CD4-positive, CD25-positive, alpha-beta regulatory T cell (primary cell): Measurements from ENCODE around the gene C14orf132. TPM values are rescaled to one million over a fixed set of nuclear protein-coding genes. Genes with fewer than 3 reads are reported as not detected.

ENCODE experiments used
- ATAC-seq, 2 donors: fragments of 150-1000 bp; cut with Tn5 transposase; one replicate each; pipeline ENCODE4 v1.10.0; 2021; ENCODE audit warnings: low read depth in 2 of 2, moderate number of reproducible peaks in 2 of 2, moderate library complexity in 1 of 2
- DNase-seq, 3 donors: peaks; one replicate each; pipeline versions ENCODE4 v3.0.0 to v3.0.0-alpha.2; 2012 to 2022; ENCODE audit warnings: mixed read lengths in 1 of 3
- H3K27ac ChIP-seq: one replicate; pipeline ENCODE4 v1.7.0; 2013; ENCODE audit warnings: mild to moderate bottlenecking, low read length; ENCODE audit not compliant: insufficient read depth, poor library complexity, severe bottlenecking
- H3K27me3 ChIP-seq: one replicate; pipeline ENCODE4 v1.7.0; 2013; ENCODE audit warnings: low read length; ENCODE audit not compliant: control insufficient read depth, insufficient read depth
- H3K36me3 ChIP-seq: one replicate; pipeline ENCODE4 v1.7.0; 2013; ENCODE audit warnings: mild to moderate bottlenecking, low read length, moderate library complexity; ENCODE audit not compliant: control insufficient read depth, insufficient read depth
- H3K4me1 ChIP-seq: 2 replicates; pipeline ENCODE4 v1.7.0; 2013; ENCODE audit warnings: mild to moderate bottlenecking, low read length; ENCODE audit not compliant: insufficient read depth, control insufficient read depth, poor library complexity, severe bottlenecking
- H3K4me3 ChIP-seq: one replicate; pipeline ENCODE4 v1.7.0; 2013; ENCODE audit warnings: low read depth, mild to moderate bottlenecking, low read length, moderate library complexity
- H3K9me3 ChIP-seq, 2 experiments: 1 replicate in 1 of 2; 2 replicates in 1 of 2; pipeline ENCODE4 v1.7.0; 2013; ENCODE audit warnings: low read length in 2 of 2, mild to moderate bottlenecking in 1 of 2, moderate library complexity in 1 of 2; ENCODE audit not compliant: control insufficient read depth in 2 of 2
- H3K27ac Mint-ChIP-seq, 3 donors: one replicate each; pipeline ENCODE4 v1.8.0; 2020 to 2022; ENCODE audit warnings: mild to moderate bottlenecking in 3 of 3, mixed read lengths in 3 of 3, moderate library complexity in 2 of 3
- H3K27me3 Mint-ChIP-seq: one replicate; pipeline ENCODE4 v1.8.0; 2022; ENCODE audit warnings: mild to moderate bottlenecking, mixed read lengths
- H3K36me3 Mint-ChIP-seq: one replicate; pipeline ENCODE4 v1.8.0; 2020; ENCODE audit warnings: mixed read lengths
- H3K4me1 Mint-ChIP-seq, 4 donors: one replicate each; pipeline ENCODE4 v1.8.0; 2020 to 2022; ENCODE audit warnings: mixed read lengths in 4 of 4, mild to moderate bottlenecking in 1 of 4
- H3K4me3 Mint-ChIP-seq, 4 donors: one replicate each; pipeline ENCODE4 v1.8.0; 2020 to 2022; ENCODE audit warnings: mild to moderate bottlenecking in 4 of 4, mixed read lengths in 4 of 4, moderate library complexity in 3 of 4
- H3K9me3 Mint-ChIP-seq, 7 donors: one replicate each; pipeline ENCODE4 v1.8.0; 2020 to 2022; ENCODE audit warnings: mixed read lengths in 7 of 7, mild to moderate bottlenecking in 3 of 7, moderate library complexity in 2 of 7
- polyA plus RNA-seq, 4 donors: library from polyadenylated mRNA; unstranded; fragments of 300-500 nt; fragmentation: Illumina TruSeq; gene quantifications; one replicate each; pipeline ENCODE4 v1.2.3, GENCODE V29; 2021
- total RNA-seq: library from RNA; stranded (reverse); gene quantifications from one replicate; pipeline ENCODE4 v1.2.3, GENCODE V29; 2022

The C14orf132 gene
- total and polyA plus RNA-seq, 5 donors from 2014 or later: 0.20 to 1.2 (median 0.30) TPM; not detected in 1

DNA sequence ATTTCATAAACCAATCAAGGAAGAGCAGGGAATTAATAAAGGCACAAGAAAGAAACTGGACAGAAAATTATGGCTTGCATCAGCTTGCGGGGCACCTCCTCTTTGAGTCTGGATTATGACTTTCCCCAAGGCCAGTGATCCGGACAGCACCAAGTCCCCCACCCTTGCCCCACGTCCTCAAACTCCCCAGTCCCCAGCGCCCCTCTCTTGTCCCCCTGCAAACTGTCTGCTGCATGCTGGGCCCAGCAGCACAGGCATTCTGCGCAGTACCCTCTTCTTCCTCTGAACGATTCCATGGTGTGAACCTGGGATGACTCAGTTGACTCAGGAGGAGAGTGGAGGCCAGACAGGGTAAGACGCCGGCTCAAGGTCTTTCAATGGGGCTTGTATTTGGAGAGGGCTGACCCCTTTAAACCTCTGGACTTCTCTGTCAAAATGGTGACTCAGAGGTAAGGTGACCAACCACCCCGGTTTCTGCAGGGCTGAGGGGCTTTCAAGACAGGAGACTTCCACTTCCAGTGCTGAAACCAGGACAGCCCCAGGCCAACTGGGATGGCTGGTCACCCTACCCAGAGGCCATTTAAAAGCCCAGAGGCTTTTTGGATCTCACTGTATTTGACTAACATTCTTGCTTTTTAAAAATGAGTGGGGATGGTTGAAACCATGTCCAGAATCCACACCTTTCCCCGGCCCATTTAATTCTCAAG is 13.5 kb downstream of the C14orf132 start:
- DNase-seq (no peak), ATAC-seq (no peak)
- Mint-ChIP-seq H3K4me1 (no peaks in the 10 kb centered on the region), H3K27me3 (peaks cover 31% of the 10 kb centered on the region), H3K27ac (no peak overlapping the region), H3K4me3 (no peak overlapping the region), H3K9me3 (peaks cover 0 to under 1% (median 0%) of the 10 kb centered on the region in 7 donors), H3K36me3 (no peaks in the 10 kb centered on the region)
- Histone ChIP-seq H3K4me1 (no peaks in the 10 kb centered on the region), H3K27me3 (no peaks in the 10 kb centered on the region), H3K4me3 (no peak overlapping the region), H3K9me3 (no peaks in the 10 kb centered on the region), H3K36me3 (no peaks in the 10 kb centered on the region), H3K27ac (no peak overlapping the region)

DNA sequence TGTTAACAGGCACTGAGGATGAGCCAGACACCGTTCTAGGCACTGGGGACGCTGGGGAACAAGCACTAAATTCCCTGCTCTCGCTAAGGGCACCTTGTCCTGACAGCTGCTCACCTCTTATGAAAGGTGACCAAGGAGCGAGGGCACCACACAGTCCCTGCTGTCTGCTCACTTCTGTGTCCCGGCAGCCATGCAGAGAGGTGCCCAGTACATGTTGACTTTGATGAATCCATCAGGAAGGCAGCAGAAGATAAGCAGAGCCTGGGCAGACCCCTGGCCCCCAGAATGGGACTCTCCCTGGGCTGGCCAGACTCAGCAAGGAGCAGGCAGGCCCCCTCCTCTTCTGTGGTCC is 14.1 kb downstream of the C14orf132 start:
- Histone ChIP-seq H3K27me3 (no peaks in the 10 kb centered on the region), H3K9me3 (no peaks in the 10 kb centered on the region), H3K4me3 (no peak overlapping the region), H3K36me3 (no peaks in the 10 kb centered on the region), H3K4me1 (no peaks in the 10 kb centered on the region), H3K27ac (no peak overlapping the region)
- Mint-ChIP-seq H3K36me3 (no peaks in the 10 kb centered on the region), H3K9me3 (no peaks in the 10 kb centered on the region), H3K4me3 (no peak overlapping the region), H3K4me1 (no peaks in the 10 kb centered on the region), H3K27ac (no peak overlapping the region), H3K27me3 (peaks cover 34% of the 10 kb centered on the region)
- no peak for DNase-seq
- no peak for ATAC-seq

DNA sequence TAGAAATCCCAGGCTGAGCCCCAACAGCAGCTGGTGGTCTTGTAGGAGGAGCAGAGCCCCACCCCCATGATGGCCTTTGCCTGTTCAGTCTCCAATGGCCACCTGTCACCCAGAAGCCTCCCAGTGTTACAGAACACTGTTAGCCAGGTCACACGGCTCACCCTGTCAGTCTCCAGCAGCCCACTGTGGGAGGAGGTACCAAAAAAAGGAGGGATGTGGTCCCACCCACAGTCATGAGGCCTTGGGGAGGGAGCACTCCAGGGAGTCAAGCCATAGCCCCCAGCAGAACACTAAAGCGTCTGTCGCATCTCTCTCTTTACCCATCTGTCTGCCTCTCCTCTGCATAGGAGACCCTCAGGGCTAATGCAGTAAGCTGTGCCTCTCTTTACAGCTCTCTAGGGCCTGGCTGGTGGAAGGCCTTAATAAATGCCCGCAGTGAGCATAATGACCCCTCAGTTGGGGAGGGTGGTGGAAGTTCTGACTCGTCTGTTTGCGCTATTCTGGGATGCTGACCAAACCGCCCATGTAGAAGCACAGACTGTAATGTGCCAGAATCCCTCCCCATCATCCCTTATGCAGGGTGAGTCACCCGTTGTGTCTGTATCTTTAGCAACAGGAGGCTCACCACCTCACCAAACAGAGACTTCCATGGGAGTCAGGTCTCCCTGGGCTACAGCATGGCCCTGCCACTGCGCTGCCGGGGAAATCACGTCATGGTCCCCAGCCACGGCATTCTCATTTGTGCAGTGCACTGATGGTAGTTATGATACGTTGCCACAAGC is 14.6 kb downstream of the C14orf132 start:
- Histone ChIP-seq H3K9me3 (no peaks in the 10 kb centered on the region), H3K4me3 (no peak overlapping the region), H3K27me3 (no peaks in the 10 kb centered on the region), H3K27ac (no peak overlapping the region), H3K36me3 (no peaks in the 10 kb centered on the region), H3K4me1 (no peaks in the 10 kb centered on the region)
- Mint-ChIP-seq H3K27me3 (peaks cover 36% of the 10 kb centered on the region), H3K9me3 (no peaks in the 10 kb centered on the region), H3K27ac (no peak overlapping the region), H3K4me1 (no peaks in the 10 kb centered on the region), H3K36me3 (no peaks in the 10 kb centered on the region), H3K4me3 (no peak overlapping the region)
- ATAC-seq (no peak), DNase-seq (no peak)

DNA sequence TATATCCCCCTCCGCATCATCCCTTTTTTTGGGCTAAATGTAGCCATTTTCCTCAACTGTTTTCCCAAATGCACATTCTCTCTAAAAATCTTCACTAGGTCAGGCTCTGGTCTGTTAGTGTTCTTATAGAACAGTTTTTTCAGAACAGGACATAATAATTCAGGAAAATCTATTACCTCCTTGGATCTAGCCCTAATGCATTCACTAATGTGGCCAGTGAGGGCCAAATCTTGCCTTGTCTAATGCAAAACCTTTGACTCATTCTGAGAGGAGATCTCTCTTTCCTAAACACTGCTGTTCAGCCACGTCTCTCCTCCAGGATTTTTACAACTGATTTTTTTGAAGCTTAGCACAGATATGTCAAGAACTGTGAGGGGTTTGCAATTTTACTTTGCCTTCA is 15.5 kb downstream of the C14orf132 start:
- Histone ChIP-seq H3K36me3 (no peaks in the 10 kb centered on the region), H3K4me1 (no peaks in the 10 kb centered on the region), H3K27me3 (no peaks in the 10 kb centered on the region), H3K4me3 (no peak overlapping the region), H3K27ac (no peak overlapping the region), H3K9me3 (no peaks in the 10 kb centered on the region)
- no peak for ATAC-seq
- no peaks in the 10 kb centered on the region for H3K36me3 Mint-ChIP-seq
- no peaks in the 10 kb centered on the region for H3K9me3 Mint-ChIP-seq
- no peaks in the 10 kb centered on the region for H3K4me1 Mint-ChIP-seq
- peaks cover 36% of the 10 kb centered on the region for H3K27me3 Mint-ChIP-seq
- H3K4me3 Mint-ChIP-seq: no peak overlapping the region
- DNase-seq: no peak
- H3K27ac Mint-ChIP-seq: no peak overlapping the region

DNA sequence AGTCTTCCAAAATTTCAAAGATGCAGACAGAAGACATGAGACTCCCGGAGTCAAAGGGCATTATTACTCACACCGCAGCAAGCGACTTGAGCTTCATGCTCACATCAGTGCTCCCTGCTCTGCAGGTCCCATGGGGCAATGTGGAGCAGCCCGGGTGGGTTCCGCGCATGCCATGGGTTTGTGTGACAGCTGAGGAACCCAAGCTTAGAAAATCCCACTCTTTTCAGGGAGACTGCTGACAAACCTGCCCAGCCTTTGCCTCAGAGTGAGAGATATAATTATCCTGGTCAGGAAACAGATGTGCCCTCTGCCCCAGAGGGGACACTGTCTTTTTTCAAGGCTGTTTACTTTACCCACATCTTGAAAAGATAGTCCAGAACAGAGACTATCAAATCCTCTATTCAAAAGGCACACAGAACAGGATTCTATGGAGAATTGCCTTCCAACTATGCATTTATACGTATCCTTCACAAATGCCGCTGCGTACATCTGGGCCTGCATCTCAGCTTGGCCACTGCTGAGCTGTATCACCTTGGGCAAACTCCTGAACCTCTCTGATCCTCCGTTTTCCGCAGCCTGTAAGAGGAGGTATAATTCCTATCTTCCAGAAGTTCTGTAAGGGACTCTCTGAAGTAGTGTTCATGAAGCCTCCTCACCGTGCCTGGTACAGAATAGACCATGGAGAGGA is 16.0 kb downstream of the C14orf132 start:
- Histone ChIP-seq H3K27ac (no peak overlapping the region), H3K27me3 (no peaks in the 10 kb centered on the region), H3K4me3 (no peak overlapping the region), H3K9me3 (no peaks in the 10 kb centered on the region), H3K36me3 (no peaks in the 10 kb centered on the region), H3K4me1 (no peaks in the 10 kb centered on the region)
- H3K27ac Mint-ChIP-seq: no peak overlapping the region
- H3K4me1 Mint-ChIP-seq: no peaks in the 10 kb centered on the region
- peaks cover 36% of the 10 kb centered on the region for H3K27me3 Mint-ChIP-seq
- H3K4me3 Mint-ChIP-seq: no peak overlapping the region
- no peaks in the 10 kb centered on the region for H3K9me3 Mint-ChIP-seq
- ATAC-seq (no peak), DNase-seq (no peak)
- H3K36me3 Mint-ChIP-seq: no peaks in the 10 kb centered on the region

DNA sequence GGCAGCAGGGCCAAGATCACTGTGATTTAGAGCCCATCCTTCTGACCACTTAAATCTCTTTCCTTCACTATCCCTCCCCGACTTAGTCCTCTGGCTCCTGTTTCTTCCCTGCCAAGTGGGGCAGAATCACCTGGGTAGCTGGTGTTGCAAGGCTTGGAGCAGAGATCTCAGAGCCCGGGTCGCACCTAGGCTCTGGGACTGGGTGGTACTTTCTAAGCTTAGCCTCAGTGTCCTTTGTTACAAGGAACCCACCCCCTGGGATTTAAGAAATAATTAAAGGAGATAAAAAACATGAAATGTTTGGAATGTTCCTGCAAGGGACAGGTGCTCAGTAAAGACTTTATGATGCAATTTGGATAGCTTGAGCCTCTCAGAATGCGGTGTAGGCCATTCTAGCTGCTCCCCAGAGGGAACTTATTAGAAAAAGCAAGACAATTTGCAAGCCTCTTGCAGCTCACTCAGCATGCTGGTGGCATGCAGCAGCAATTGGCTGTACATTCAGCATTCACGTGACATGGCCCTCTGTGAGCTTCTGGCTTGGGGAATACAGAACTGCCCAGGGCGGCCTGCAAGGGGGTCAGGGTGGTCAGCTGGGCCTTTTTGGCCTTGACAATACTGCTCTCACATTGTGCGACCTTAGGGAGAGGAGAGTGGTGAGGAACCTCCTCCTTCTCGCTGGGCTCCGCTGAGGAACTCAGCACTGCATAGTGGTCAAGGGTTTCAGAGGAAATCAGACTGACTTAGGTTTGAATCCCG is 16.8 kb downstream of the C14orf132 start:
- H3K4me3 Mint-ChIP-seq: no peak overlapping the region
- no peak overlapping the region for H3K4me3 ChIP-seq
- no peaks in the 10 kb centered on the region for H3K4me1 ChIP-seq
- no peaks in the 10 kb centered on the region for H3K36me3 Mint-ChIP-seq
- H3K27ac Mint-ChIP-seq: no peak overlapping the region
- H3K27me3 ChIP-seq: peaks cover under 1% of the 10 kb centered on the region
- no peaks in the 10 kb centered on the region for H3K4me1 Mint-ChIP-seq
- ATAC-seq: no peak
- peaks cover 36% of the 10 kb centered on the region for H3K27me3 Mint-ChIP-seq
- DNase-seq: no peak
- no peaks in the 10 kb centered on the region for H3K9me3 Mint-ChIP-seq
- no peak overlapping the region for H3K27ac ChIP-seq
- no peaks in the 10 kb centered on the region for H3K9me3 ChIP-seq
- no peaks in the 10 kb centered on the region for H3K36me3 ChIP-seq

DNA sequence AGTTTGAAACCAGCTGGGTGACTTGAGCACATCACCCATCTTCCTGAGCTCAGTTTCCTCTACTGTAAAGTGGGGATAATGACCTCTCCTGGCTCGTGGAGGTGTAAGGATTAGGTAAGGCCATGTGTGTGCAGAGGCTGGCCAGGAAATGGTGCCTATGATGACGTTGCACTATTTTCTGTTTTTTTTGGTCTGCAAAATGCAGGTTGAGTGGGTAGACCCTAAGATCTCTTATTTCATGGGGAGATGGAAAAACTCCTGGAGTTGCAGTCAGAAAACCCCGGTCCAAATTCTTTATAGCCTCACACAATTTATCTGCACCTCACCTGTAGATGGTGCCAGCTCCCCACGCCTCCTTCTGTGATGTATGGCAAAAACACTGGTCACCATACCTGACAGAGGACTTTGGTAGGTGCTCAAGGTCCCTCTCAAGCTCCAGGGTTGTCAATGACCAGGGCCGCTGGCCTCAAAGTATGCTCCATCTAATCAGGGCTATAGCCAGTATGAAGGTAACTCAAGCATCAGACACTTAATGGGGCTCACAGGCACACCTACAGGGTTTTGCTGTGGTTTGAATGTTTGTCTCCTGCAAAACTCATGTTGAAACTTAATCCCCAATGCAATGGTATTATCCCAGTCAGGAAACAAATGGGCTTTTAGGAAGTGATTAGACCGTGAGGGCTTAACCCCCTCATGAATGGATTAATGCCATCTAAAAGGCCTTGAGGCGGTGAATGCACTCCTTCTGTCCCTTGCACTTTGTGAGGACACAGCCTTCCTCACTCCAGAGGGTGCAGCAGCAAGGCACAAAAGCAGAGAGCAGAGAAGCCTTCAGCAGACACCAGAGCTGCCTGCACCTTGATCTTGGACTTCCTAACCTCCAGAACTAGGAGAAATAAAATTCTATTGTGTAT is 17.6 kb downstream of the C14orf132 start:
- Mint-ChIP-seq H3K36me3 (no peaks in the 10 kb centered on the region), H3K27me3 (peaks cover 33% of the 10 kb centered on the region), H3K4me1 (no peaks in the 10 kb centered on the region), H3K4me3 (no peak overlapping the region), H3K27ac (no peak overlapping the region), H3K9me3 (no peaks in the 10 kb centered on the region)
- Histone ChIP-seq H3K4me1 (no peaks in the 10 kb centered on the region), H3K36me3 (no peaks in the 10 kb centered on the region), H3K27me3 (peaks cover 3% of the 10 kb centered on the region), H3K27ac (no peak overlapping the region), H3K4me3 (no peak overlapping the region), H3K9me3 (no peaks in the 10 kb centered on the region)
- DNase-seq: no peak
- ATAC-seq: no peak
